ENCODE data around the gene BTBD6. TPM values are rescaled to one million over a fixed set of nuclear protein-coding genes. Genes with fewer than 3 reads are reported as not detected.

The BTBD6 gene
- total and polyA plus RNA-seq, 2 donors (not counting 3 experiments of a cell fraction or from before 2014, with no cell fraction given), result 63.1 to 65.0 TPM

GRCh38 chr14:105255021-105255507, 6.7 kb downstream of the BTBD6 start:
- CTCF ChIA-PET, result interaction anchor here (0.8 to 1.5 kb wide), 2 partner anchors 86 to 97 kb away, joined by 3 read pairs; partner anchors contain the start of gene JAG2
- no peak overlapping the region for H3K9ac ChIP-seq (replicated peaks; ENCODE audit: extremely low read depth, insufficient read depth, low read length)
- no peaks in the 10 kb centered on the region for H3K27me3 ChIP-seq (ENCODE audit: control insufficient read depth in 2 of 2, insufficient read depth in 2 of 2, low read length in 2 of 2)
- H3K4me3 ChIP-seq (replicated peaks in 1 of 3; ENCODE audit: insufficient read depth in 1 of 3, low read depth in 1 of 3, low read length in 3 of 3), result no peak overlapping the region
- H4K20me1 ChIP-seq (replicated peaks; ENCODE audit: control insufficient read depth, extremely low read depth, insufficient read depth, low read length), result no peaks in the 10 kb centered on the region
- DNase-seq (ENCODE audit: low read depth, low spot score), result no peak
- H3K9me1 ChIP-seq (replicated peaks; ENCODE audit: control insufficient read depth, extremely low read depth, insufficient read depth, low read length), result no peaks in the 10 kb centered on the region
- no peaks in the 10 kb centered on the region for H3K9me3 ChIP-seq (replicated peaks; ENCODE audit: control insufficient read depth, insufficient read depth, low read length)
- intact Hi-C loops (cut with micrococcal nuclease), result loop anchor here (10.0 kb wide), 1 partner anchor 50 kb away; no protein-coding TSS in a partner anchor
- H2AFZ ChIP-seq (ENCODE audit: low read depth, low read length), result no peak overlapping the region
- H3K4me1 ChIP-seq (ENCODE audit: control insufficient read depth, extremely low read depth, insufficient read depth, low read length), result no peaks in the 10 kb centered on the region
- no TSS peak for BruUV-seq (replicated peaks)
- H3K79me2 ChIP-seq (ENCODE audit: control insufficient read depth, insufficient read depth, low read length), result peaks cover 7% of the 10 kb centered on the region
- no peak for FAIRE-seq
- peaks cover 2 to 23% of the 10 kb centered on the region in 2 experiments for H3K36me3 ChIP-seq (ENCODE audit: control insufficient read depth in 2 of 2, extremely low read depth in 1 of 2, insufficient read depth in 2 of 2, low read length in 2 of 2)
- dilution Hi-C loops (cut with MboI; ENCODE audit: extremely low pct_ligation_motif_present, low sequenced_read_pairs), result no loop called here
- H3K4me2 ChIP-seq (ENCODE audit: insufficient read depth, low read length), result no peak overlapping the region
- TF ChIP-seq CTCF (IDR thresholded peaks at IDR 0.05; ENCODE audit: extremely low read depth in 1 of 2, insufficient read depth in 1 of 2, low read depth in 1 of 2, low read length in 2 of 2), result no peak
- TF ChIP-seq, protein P1, sequence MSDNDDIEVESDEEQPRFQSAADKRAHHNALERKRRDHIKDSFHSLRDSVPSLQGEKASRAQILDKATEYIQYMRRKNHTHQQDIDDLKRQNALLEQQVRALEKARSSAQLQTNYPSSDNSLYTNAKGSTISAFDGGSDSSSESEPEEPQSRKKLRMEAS (IDR thresholded peaks at IDR 0.05; ENCODE audit: insufficient read depth, insufficient read length), result no peak
- no peak for TF ChIP-seq JUN (IDR thresholded peaks at IDR 0.05; ENCODE audit: borderline replicate concordance, insufficient read depth, insufficient read length, low read depth)
- TF ChIP-seq POLR2A (IDR thresholded peaks at IDR 0.05; ENCODE audit: low read depth, low read length), result no peak
- no peak for TF ChIP-seq MYC (IDR thresholded peaks at IDR 0.05; ENCODE audit: low read depth, low read length)
- TF ChIP-seq EZH2 (IDR thresholded peaks at IDR 0.05; ENCODE audit: borderline replicate concordance, low read depth, low read length, severe bottlenecking), result no peak
- H3K27ac ChIP-seq (ENCODE audit: insufficient read depth, low read depth, low read length), result no peak overlapping the region
- POLR2A ChIA-PET, result no interaction called here
